MG63 (cell line): ENCODE data around the gene TSHZ3. TPM values are rescaled to one million over a fixed set of nuclear protein-coding genes. Genes with fewer than 3 reads are reported as not detected.

Experiments
- DNase-seq: peaks from one replicate; pipeline ENCODE4 v3.0.0-alpha.2; 2020
- H3K27me3 ChIP-seq: fragments of 250-450 bp; sonication (Bioruptor Pico); 2 replicates; pipeline ENCODE4 v1.5.1; 2020; ENCODE audit warnings: mild to moderate bottlenecking, moderate library complexity
- H3K36me3 ChIP-seq: fragments of 250-450 bp; sonication (Bioruptor Pico); 2 replicates; pipeline ENCODE4 v1.5.1; 2020; ENCODE audit warnings: mild to moderate bottlenecking, moderate library complexity
- H3K4me3 ChIP-seq: fragments of 250-450 bp; sonication (Bioruptor Pico); 2 replicates; pipeline ENCODE4 v1.5.1; 2020; ENCODE audit warnings: mild to moderate bottlenecking, moderate library complexity
- H3K9me3 ChIP-seq: fragments of 250-450 bp; sonication (Bioruptor Pico); 2 replicates; pipeline ENCODE4 v1.5.1; 2020; ENCODE audit warnings: mild to moderate bottlenecking, moderate library complexity
- total RNA-seq: library from RNA; depleted of rRNA; stranded (reverse); fragments of >200 nt; shearing (Covaris generic); gene quantifications from 2 replicates; pipeline ENCODE4 v1.2.3, GENCODE V29; 2014; ENCODE audit warnings: low replicate concordance

TSHZ3 gene
- total RNA-seq, 1 experiment from 2014 or later, result 2.6 TPM

DNA sequence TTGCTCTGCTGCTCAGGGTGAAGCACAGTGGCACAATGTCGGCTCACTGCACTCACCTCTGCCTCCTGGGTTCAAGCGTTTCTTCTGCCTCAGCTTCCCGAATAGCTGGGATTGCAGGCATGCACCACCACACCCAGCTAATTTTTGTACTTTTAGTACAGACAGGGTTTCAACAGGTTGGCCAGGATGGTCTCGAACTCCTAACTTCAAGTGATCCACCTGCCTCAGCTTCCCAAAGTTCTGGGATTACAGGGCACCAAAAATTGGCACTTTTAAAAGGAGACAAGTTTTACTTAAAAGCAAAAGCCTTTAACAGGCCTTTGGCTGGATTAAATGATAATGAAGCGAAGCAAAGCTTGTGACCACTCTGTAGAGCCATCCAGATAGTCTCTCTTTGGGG, 12.5 kb upstream of the TSHZ3 start:
- Histone ChIP-seq H3K27me3 (no peaks in the 10 kb centered on the region), H3K4me3 (no peak overlapping the region), H3K36me3 (no peaks in the 10 kb centered on the region), H3K9me3 (no peaks in the 10 kb centered on the region)
- no peak for DNase-seq

DNA sequence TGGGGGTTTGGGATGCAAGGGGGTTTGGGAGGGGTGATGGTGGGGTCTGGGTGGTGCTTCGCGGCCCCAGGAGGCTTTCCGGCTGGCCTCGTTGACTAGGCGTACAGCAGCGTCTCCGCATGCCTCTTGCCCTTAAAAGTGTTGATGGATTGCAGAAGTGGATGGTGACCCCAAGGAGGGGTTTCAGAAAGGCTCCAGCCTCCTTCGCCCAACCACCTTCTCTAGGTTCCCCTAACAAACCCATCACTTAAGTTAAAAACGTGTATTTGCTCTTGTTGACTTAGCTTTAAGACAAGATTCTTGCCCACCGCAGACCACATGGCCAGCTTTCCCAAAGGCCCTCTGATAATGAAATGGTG, 8.1 kb upstream of the TSHZ3 start:
- H3K27me3 ChIP-seq, result no peaks in the 10 kb centered on the region
- H3K4me3 ChIP-seq, result no peak overlapping the region
- no peak for DNase-seq
- H3K9me3 ChIP-seq, result no peaks in the 10 kb centered on the region
- no peaks in the 10 kb centered on the region for H3K36me3 ChIP-seq

- Histone ChIP-seq H3K9me3 (no peaks in the 10 kb centered on the region), H3K27me3 (no peaks in the 10 kb centered on the region), H3K4me3 (peak overlapping the region; percentile 19), H3K36me3 (no peaks in the 10 kb centered on the region)
- DNase-seq, result peak; percentile 62
Measured at GRCh38 chr19:31356587-31357314, 7.5 kb upstream of the TSHZ3 start.

DNA sequence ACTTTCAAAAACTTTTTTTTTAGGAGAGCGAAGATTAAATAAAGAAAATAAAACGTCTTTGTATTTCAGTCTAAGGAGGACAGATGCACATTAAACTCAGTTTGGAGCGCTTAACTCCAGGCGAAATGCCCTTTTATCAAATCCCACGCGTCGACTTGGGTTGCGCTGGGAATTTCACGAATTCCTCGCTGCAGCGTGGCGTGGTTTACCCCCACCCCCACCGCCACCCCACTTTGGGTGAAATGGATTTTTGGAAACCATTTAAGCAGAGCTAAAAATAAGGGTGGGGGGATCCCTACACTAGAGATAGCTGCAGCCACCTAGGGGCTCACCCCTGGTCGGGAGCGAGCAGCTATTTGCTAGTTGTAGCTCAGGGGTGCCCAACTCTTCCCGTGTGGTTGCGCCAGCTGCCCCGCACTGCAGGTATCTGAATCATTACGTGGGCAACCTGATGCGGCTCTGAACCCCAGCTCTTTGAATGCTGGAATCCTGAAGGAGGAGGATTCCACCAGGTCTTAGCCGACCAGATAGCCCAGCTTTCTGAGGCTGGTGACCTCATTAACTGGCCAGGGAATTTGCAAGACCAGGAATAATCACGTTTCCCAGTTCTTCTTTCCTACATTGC, 6.5 kb upstream of the TSHZ3 start:
- no peaks in the 10 kb centered on the region for H3K9me3 ChIP-seq
- no peaks in the 10 kb centered on the region for H3K27me3 ChIP-seq
- no peak for DNase-seq
- H3K4me3 ChIP-seq, result no peak overlapping the region
- no peaks in the 10 kb centered on the region for H3K36me3 ChIP-seq

GRCh38 chr19:31354799-31355664, 5.8 kb upstream of the TSHZ3 start:
- Histone ChIP-seq H3K27me3 (no peaks in the 10 kb centered on the region), H3K36me3 (no peaks in the 10 kb centered on the region), H3K4me3 (no peak overlapping the region), H3K9me3 (no peaks in the 10 kb centered on the region)
- no peak for DNase-seq

DNA sequence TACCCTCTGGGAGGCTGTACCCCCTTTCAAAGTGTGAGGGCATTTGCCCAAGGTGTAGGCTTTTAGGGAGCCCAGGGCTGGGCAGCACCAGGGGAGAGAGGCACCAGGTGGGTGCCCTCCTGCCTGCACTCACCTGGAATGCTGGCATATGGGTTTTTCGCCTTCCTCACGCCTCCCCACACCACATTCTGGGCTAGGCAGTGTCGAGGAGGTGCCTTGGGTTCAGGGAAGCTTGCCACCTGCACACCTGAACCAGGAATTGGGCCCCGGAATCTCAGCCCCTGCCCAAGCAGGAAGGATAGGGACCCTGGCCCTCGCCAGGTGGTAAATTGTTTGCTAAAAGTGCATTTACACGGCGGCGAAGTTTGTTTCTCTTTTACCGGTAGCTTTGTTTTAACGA, 5.1 kb upstream of the TSHZ3 start:
- no peaks in the 10 kb centered on the region for H3K27me3 ChIP-seq
- H3K9me3 ChIP-seq, result no peaks in the 10 kb centered on the region
- no peak overlapping the region for H3K4me3 ChIP-seq
- H3K36me3 ChIP-seq, result no peaks in the 10 kb centered on the region
- DNase-seq, result no peak

- no peaks in the 10 kb centered on the region for H3K36me3 ChIP-seq
- no peak for DNase-seq
- H3K4me3 ChIP-seq, result no peak overlapping the region
- no peaks in the 10 kb centered on the region for H3K9me3 ChIP-seq
- H3K27me3 ChIP-seq, result no peaks in the 10 kb centered on the region
Measured at GRCh38 chr19:31353833-31354232, 4.6 kb upstream of the TSHZ3 start.

- Histone ChIP-seq H3K4me3 (no peak overlapping the region), H3K9me3 (no peaks in the 10 kb centered on the region), H3K36me3 (no peaks in the 10 kb centered on the region), H3K27me3 (no peaks in the 10 kb centered on the region)
- DNase-seq, result no peak
Measured at GRCh38 chr19:31352782-31353651, 3.8 kb upstream of the TSHZ3 start.

DNA sequence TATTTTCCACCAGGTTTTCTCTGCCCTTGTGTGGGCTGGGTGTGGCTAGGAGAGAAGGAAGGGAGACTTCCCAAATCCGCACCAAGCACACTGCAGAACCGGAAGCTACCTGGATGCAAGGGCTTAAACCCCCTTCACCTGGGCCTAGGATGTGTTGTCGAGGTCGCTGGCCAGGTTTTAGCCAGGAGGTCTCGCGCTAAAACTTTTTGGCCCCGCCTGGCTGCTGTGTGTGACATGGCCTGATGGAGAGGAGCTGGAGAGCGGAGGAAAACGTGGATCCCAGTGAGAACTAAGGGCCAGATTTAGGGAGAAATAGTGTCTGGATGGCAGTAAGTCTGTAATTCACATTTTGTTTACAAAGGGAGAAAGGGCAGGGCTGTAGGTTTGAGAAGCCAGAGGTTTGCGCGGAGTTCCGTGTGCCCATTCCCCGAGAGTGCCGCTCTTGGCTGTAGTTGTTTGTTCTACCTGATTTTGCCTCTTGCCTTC, 3.1 kb upstream of the TSHZ3 start:
- Histone ChIP-seq H3K36me3 (no peaks in the 10 kb centered on the region), H3K27me3 (no peaks in the 10 kb centered on the region), H3K9me3 (no peaks in the 10 kb centered on the region), H3K4me3 (no peak overlapping the region)
- no peak for DNase-seq

DNA sequence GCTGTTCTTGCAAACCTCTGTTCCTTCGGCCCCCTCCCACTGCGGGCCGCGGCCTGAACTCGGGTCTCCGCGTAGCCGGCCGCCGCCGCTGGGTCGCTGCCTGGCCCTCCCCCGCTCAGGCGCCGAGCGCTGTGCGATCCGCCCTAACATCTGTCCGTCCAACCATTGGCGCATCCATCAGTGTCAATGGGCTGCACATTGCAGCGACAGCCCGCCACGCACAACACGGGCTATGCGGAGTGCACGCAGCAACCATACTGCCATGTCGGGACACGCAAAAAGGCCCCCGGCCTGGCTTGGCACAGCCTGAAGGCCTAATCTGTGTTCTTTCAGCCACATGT, 2.6 kb upstream of the TSHZ3 start:
- no peaks in the 10 kb centered on the region for H3K36me3 ChIP-seq
- H3K9me3 ChIP-seq, result no peaks in the 10 kb centered on the region
- no peaks in the 10 kb centered on the region for H3K27me3 ChIP-seq
- no peak for DNase-seq
- no peak overlapping the region for H3K4me3 ChIP-seq

- peaks cover 1% of the 10 kb centered on the region; the same call in 1 of the 2 replicates for H3K36me3 ChIP-seq
- no peaks in the 10 kb centered on the region for H3K9me3 ChIP-seq
- H3K27me3 ChIP-seq, result no peaks in the 10 kb centered on the region
- H3K4me3 ChIP-seq, result peak overlapping the region; percentile 42
- DNase-seq, result peak; percentile 64
Measured at GRCh38 chr19:31351056-31351854, 2.0 kb upstream of the TSHZ3 start.

DNA sequence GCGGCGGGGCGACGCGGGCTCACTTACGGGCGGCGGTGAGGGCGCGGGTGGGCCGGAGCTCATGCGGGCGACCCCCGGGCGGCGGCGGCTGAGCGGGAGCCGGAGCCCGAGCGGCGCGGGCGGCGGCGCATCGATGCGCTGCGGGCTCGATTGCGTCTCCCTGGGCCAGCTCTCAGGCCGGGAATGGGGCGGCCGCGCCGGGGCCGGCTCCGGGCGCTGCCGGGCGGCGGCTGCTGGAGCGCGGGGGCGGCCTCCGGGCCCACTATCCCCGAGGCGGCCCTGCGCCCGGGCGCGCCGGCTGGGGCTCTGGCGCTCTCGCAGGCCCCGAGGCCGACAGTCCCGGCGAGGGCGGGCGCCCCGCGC, 1.4 kb upstream of the TSHZ3 start:
- peak overlapping the region; percentile 98 for H3K4me3 ChIP-seq
- peaks cover 2% of the 10 kb centered on the region; the same call in 1 of the 2 replicates for H3K36me3 ChIP-seq
- DNase-seq, result peak; percentile 64
- H3K9me3 ChIP-seq, result no peaks in the 10 kb centered on the region
- no peaks in the 10 kb centered on the region for H3K27me3 ChIP-seq

- peak; percentile 63 for DNase-seq
Measured at GRCh38 chr19:31350033-31350692, 927 bp upstream of the TSHZ3 start.

GRCh38 chr19:31348481-31349159, 616 bp downstream of the TSHZ3 start:
- peak; percentile 53 for DNase-seq
- peaks cover 16% of the 10 kb centered on the region for H3K36me3 ChIP-seq

More at GRCh38 chr19:31350033-31350692, 927 bp upstream of the TSHZ3 start:
- no peaks in the 10 kb centered on the region for H3K27me3 ChIP-seq
- H3K4me3 ChIP-seq, result peak overlapping the region; percentile 98
- no peaks in the 10 kb centered on the region for H3K9me3 ChIP-seq
- H3K36me3 ChIP-seq, result peaks cover 6% of the 10 kb centered on the region

DNA sequence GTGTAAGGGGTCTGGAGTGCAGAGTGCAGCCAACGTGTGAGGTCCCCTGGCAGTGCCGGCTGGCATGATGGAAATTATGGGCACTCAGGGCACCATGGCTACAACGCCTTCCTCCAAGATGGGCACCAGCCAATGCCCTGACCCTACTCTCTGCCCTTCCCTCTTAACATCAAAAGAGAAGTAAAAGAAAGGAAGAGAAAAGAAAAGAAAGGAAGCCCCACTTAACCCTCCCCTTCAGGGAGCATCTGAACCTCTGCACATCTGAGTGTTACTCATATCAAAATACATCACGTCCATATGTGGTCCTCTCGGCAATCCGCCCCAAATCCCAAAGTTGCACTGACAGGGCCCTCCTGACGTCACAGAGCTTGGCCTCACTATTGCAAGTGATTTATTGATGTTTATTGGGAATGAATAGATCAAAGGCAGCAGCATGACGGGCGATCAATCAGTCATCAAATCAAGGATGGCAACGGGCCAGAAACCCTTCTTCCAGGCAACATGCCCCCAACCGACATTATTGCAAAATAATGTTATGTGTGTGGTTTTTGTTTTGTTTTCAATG, 1.3 kb downstream of the TSHZ3 start:
- Histone ChIP-seq H3K36me3 (peaks cover 21% of the 10 kb centered on the region), H3K27me3 (no peaks in the 10 kb centered on the region), H3K4me3 (peak overlapping the region; percentile 98), H3K9me3 (no peaks in the 10 kb centered on the region)
- DNase-seq, result peak; percentile 34

More at GRCh38 chr19:31348481-31349159, 616 bp downstream of the TSHZ3 start:
- H3K27me3 ChIP-seq, result no peaks in the 10 kb centered on the region
- H3K4me3 ChIP-seq, result peak overlapping the region; percentile 98
- no peaks in the 10 kb centered on the region for H3K9me3 ChIP-seq
